ENCODE data around the gene OBP2B.

OBP2B gene

GRCh38 chr9:133242991-133243390 is 33.9 kb upstream of the OBP2B start:
- Histone ChIP-seq H3K4me2 (ENCODE audit: low read depth, low read length, poor library complexity, severe bottlenecking) (no peak overlapping the region), H3K36me3 (ENCODE audit: low read length) (no peaks in the 10 kb centered on the region), H4K20me1 (ENCODE audit: low read depth, low read length) (no peaks in the 10 kb centered on the region), H3F3A (ENCODE audit: insufficient read depth) (no peaks in the 10 kb centered on the region), H3K27ac (ENCODE audit: low read depth, low read length) (no peak overlapping the region), H2AFZ (ENCODE audit: low read depth, low read length, severe bottlenecking) (no peak overlapping the region), H3K9me3 (ENCODE audit: insufficient read depth, low read length) (no peaks in the 10 kb centered on the region), H3K9ac (ENCODE audit: low read length) (no peak overlapping the region), H3K79me2 (ENCODE audit: insufficient read depth, low read length) (no peaks in the 10 kb centered on the region), H3K27me3 (ENCODE audit: low read length) (no peaks in the 10 kb centered on the region), H3K9me2 (replicated peaks; ENCODE audit: insufficient read depth, low read length) (no peaks in the 10 kb centered on the region), H3K4me3 (ENCODE audit: insufficient read depth, low read length, poor library complexity, severe bottlenecking) (no peak overlapping the region)
- no peak for TF ChIP-seq EZH2phosphoT487 (conservative IDR thresholded peaks at IDR 0.05; ENCODE audit: low read length)

- H3K79me2 ChIP-seq (ENCODE audit: insufficient read depth, low read length), result no peaks in the 10 kb centered on the region
- no peak overlapping the region for H3K4me2 ChIP-seq (ENCODE audit: low read depth, low read length, poor library complexity, severe bottlenecking)
- TF ChIP-seq EZH2phosphoT487 (conservative IDR thresholded peaks at IDR 0.05; ENCODE audit: low read length) (no peak), CTCF (IDR thresholded peaks at IDR 0.05; ENCODE audit: insufficient read depth, low read length, poor library complexity, severe bottlenecking) (no peak)
- H3K9me2 ChIP-seq (replicated peaks; ENCODE audit: insufficient read depth, low read length), result no peaks in the 10 kb centered on the region
- no peaks in the 10 kb centered on the region for H3K36me3 ChIP-seq (ENCODE audit: low read length)
- no peak overlapping the region for H2AFZ ChIP-seq (ENCODE audit: low read depth, low read length, severe bottlenecking)
- H4K20me1 ChIP-seq (ENCODE audit: low read depth, low read length), result no peaks in the 10 kb centered on the region
- no peak overlapping the region for H3K4me3 ChIP-seq (ENCODE audit: insufficient read depth, low read length, poor library complexity, severe bottlenecking)
- no peak overlapping the region for H3K9ac ChIP-seq (ENCODE audit: low read length)
- H3F3A ChIP-seq (ENCODE audit: insufficient read depth), result no peaks in the 10 kb centered on the region
- H3K9me3 ChIP-seq (ENCODE audit: insufficient read depth, low read length), result no peaks in the 10 kb centered on the region
- H3K27ac ChIP-seq (ENCODE audit: low read depth, low read length), result no peak overlapping the region
- H3K27me3 ChIP-seq (ENCODE audit: low read length), result no peaks in the 10 kb centered on the region
Observed at GRCh38 chr9:133242241-133242640, 33.2 kb upstream of the OBP2B start.

GRCh38 chr9:133239533-133240090 is 30.6 kb upstream of the OBP2B start:
- H3K27ac ChIP-seq (ENCODE audit: low read depth, low read length), result no peak overlapping the region

More at GRCh38 chr9:133239533-133240090, 30.6 kb upstream of the OBP2B start:
- H3K9me2 ChIP-seq (replicated peaks; ENCODE audit: insufficient read depth, low read length), result no peaks in the 10 kb centered on the region
- H3K4me2 ChIP-seq (ENCODE audit: low read depth, low read length, poor library complexity, severe bottlenecking), result no peak overlapping the region
- no peaks in the 10 kb centered on the region for H3K27me3 ChIP-seq (ENCODE audit: low read length)
- H3K36me3 ChIP-seq (ENCODE audit: low read length), result no peaks in the 10 kb centered on the region
- no peaks in the 10 kb centered on the region for H4K20me1 ChIP-seq (ENCODE audit: low read depth, low read length)
- H3K9me3 ChIP-seq (ENCODE audit: insufficient read depth, low read length), result no peaks in the 10 kb centered on the region
- TF ChIP-seq CTCF (IDR thresholded peaks at IDR 0.05; ENCODE audit: insufficient read depth, low read length, poor library complexity, severe bottlenecking) (no peak), EZH2phosphoT487 (conservative IDR thresholded peaks at IDR 0.05; ENCODE audit: low read length) (no peak)
- H3K79me2 ChIP-seq (ENCODE audit: insufficient read depth, low read length), result no peaks in the 10 kb centered on the region
- H3K4me3 ChIP-seq (ENCODE audit: insufficient read depth, low read length, poor library complexity, severe bottlenecking), result no peak overlapping the region
- no peaks in the 10 kb centered on the region for H3F3A ChIP-seq (ENCODE audit: insufficient read depth)
- no peak overlapping the region for H2AFZ ChIP-seq (ENCODE audit: low read depth, low read length, severe bottlenecking)
- H3K9ac ChIP-seq (ENCODE audit: low read length), result no peak overlapping the region
